GM21381 (cell line): Measurements from ENCODE around the gene ZNF518B.

Source experiments
- ATAC-seq: cut with Tn5 transposase; IDR thresholded peaks from one replicate; pipeline ENCODE4 v1.9.1; 2021; ENCODE audit warnings: mild to moderate bottlenecking, moderate library complexity; ENCODE audit not compliant: unreplicated experiment

The ZNF518B gene

DNA sequence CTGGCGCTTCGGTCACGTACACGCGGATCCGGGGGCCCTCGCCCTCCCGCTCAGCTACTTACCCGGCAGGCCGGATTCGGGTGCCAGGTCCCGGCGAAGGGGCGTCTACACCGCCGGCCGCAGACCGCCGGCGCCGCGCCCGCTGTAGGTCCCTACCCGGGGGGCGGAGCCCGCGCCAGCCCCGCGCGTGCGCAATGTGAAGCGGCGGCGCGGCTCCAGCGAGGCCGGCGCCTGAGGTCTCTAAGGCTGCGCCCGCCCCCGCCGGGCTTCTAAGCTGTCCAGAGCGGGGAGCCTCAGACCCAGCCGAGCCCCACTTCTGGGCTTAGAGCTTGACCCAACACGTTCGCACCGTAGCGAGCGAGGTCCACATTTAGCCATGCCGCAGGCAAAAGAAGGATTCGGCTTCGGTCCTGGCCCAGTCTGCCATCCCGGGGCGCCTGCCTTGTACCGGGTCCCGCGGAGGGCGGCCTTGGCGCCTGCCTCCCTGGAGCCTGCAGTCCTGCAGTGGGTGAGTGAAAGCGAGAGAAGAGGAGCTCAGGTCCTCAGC, at the start of gene ZNF518B:
Gene ZNF518B, minus strand, starts transcription at position 172 of the 547 bp plus-strand sequence. CDS start 11,098 bp downstream, outside the sequence.
- ATAC-seq = peak; percentile 72

- ATAC-seq = no peak
Measured at GRCh38 chr4:10506077-10506476, 48.9 kb upstream of the ZNF518B start.

GRCh38 chr4:10504570-10505179, 47.4 kb upstream of the ZNF518B start:
- ATAC-seq = no peak

- no peak for ATAC-seq
Measured at GRCh38 chr4:10502717-10503116, 45.5 kb upstream of the ZNF518B start.

DNA sequence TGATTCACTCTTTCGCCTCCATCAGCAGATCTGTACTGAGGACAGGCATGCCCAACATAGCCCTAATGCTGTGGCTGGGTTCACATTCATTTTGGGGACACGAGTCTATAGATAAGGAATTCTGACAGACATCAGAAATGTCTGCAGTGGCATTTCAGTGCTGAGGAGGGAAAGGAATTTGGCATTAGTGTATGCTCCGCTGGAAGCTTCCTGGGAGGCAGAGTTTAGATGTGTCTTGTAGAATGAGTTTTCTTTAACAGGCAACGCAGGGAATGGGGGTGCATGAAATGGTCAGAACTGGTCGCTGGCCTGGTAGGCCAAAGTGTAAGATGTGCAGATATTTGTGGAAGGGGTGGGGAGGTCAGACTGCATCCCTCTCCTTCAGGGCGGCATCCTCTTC, 43.5 kb upstream of the ZNF518B start:
- ATAC-seq = no peak

DNA sequence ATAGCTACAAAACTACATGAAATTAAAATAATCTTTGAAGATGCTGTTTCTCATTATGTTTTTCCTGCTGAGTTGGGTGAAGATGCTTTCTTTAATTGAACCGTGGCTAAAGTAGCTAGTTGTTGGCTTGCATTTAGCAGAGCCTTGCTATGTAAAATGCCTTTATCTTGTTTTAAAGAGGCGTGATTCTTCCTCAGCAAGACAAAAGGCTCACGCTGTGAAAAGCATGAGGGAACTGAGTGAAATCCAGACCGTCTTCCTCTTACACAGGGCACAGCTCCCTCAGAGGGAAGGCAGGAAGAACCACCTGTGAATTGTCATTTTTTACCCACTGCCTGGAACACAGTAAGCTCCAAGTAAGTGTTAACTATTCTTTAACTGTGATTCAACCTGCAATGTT, 39.0 kb upstream of the ZNF518B start:
- ATAC-seq = no peak

- no peak for ATAC-seq
Measured at GRCh38 chr4:10495651-10496050, 38.4 kb upstream of the ZNF518B start.

DNA sequence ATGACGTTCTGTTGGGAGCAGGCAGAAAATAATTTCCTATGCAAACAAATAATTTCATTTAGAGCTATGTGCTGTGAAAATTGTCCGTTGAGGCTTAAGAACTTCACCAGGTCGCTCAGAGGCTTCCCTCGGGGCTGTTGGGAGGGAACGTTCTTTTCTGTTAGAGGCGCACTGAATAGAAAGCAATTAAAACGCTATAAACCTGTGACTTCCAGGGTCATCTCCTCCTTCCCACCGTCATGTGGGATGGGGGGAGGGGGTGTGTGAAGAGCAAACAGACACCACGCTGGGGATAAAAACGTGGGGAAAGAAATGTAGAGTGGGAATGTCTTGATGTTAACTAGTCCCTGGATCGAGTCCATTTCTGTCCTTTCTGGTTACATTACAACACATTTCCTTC, 35.2 kb upstream of the ZNF518B start:
- ATAC-seq = no peak

- no peak for ATAC-seq
Measured at GRCh38 chr4:10491401-10491800, 34.2 kb upstream of the ZNF518B start.

- no peak for ATAC-seq
Measured at GRCh38 chr4:10490996-10491395, 33.8 kb upstream of the ZNF518B start.

DNA sequence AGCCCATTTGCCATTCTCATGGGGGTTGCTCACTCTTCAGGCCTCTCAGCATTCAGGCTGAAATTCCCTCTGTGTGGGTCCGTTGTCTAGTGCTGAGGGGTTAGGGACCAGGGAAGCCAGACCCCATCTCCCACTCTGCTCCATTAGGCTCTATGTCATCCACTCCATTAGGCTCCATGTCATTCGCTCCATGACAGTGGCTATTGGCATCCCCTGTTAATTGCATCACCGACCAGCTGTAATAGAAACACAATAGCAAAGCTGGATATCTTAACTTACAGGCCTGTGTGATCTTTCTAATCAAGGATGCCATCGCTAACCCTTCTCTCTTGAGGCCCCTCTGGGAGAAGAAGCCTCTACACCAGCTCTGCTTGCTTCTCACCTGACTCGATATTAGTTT, 25.7 kb upstream of the ZNF518B start:
- ATAC-seq = no peak

DNA sequence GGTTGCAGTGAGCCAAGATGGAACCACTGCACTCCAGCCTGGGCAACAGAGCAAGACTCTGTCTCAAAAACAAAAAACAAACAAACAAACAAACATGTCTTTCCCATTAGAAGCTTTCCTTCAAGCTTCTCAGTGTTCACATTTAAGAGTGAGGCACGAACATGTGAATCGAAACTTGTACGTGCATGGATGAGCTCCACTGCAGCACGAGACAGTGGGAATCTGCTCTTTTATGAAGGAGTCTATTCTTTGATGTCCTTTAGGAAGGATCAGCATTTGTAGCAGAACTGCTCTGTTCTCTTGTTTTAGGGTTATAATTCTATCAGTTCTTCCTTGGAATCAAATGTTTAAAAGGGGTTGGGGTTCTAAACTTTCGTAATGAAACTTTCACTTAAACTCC, 23.4 kb upstream of the ZNF518B start:
- no peak for ATAC-seq

DNA sequence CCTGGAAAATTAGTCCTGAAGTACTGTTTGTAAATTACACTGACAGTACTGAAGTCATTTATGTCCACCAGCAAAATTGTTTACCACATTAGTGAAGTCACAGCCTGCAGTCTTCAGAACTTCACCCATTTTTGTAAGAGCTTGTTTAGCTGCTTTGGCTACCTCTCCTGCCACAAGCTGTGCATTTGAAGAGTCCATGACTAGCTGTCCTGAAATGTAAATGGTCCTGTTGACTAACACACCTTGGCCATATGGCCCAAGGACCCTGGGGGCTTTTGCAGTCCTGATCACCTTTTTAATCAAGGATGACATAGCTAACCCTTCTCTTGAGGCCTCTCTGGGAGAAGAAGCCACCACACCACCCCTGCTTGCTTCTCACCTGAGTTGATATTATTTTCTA, 21.4 kb upstream of the ZNF518B start:
- no peak for ATAC-seq

GRCh38 chr4:10470505-10470904, 13.3 kb upstream of the ZNF518B start:
- no peak for ATAC-seq

DNA sequence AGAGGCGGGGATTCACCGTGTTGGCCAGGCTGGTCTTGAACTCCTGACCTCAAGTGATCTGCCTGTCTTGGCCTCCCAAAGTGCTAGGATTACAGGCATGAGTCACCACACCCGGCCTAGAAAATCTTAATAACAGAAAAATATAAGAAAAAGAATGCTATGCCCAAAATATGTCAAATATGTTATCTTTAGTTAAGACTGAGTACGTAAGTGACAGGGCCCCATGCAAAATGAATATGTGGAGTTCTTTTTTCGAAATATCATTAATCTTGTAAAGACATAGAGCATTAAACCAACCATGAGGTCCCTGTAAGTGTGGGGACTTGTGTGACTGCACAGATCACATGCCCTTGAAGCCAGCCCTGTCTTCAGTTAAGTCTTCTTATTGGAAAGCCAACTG, 8.9 kb upstream of the ZNF518B start:
- no peak for ATAC-seq

GRCh38 chr4:10462876-10463275, 5.7 kb upstream of the ZNF518B start:
- no peak for ATAC-seq

DNA sequence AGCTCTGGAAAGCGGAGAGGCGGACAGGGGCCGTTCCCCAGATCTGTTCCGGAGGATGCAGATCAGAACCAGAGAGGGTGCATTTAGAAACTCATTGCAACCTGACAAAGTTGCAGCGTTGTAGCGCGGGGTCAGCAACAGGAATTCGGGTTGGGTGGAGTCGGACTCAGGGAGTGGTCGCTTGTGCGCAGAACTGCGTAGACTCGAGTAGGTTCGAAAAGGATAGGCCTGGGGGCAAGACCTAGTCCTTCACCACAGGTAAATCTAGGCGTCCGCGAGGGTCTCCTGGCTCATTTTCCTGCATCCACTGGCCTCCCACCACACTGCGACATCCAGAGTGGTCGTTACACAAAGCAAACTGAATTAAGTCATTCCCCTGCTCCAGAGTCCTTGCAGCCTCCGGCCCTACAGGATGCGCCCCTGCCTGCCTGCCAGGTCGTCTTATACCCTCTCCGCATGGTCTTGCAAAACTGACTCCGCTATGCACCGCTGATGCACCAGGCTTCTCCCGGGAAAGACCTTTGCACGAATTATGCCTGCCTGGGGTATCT, 4.7 kb upstream of the ZNF518B start:
- ATAC-seq = no peak

DNA sequence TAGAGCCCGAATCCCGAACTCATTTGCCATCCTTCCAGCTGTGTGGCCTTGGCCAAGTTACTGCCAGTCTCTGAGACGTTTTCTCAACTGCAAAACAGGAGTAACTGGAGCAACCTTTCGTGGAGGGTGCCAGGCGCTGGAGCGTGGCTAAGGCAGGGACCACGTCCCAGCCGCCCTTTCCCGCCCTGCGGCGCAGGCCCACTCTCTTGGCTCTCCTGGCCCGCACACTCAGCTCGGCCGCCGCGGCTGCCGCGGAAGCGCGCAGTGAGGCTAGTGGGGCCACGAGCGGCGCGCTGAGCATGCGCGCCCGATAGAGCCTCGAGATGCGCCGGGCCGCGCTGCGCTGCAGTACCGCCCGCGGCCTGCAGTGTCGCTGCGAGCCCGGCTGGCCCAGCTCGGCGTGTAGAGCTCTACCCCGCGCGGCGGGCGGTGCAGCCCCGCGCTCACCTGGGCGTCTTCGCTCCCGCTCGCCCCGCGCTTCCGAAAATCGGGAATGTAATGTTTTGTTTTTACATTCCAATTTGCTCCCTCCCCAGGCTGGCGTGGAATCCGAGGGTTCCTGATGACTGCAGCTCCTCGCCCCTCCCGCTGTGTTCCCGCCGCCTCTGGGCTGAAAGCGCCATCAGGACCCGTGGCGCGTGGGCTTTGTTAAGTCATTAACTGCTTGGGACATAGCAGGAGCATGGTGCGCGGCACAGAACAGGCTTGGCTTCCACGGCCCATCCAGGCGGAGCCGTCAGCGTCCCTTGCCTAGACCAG, 4.0 kb upstream of the ZNF518B start:
- ATAC-seq = peak; percentile 66

GRCh38 chr4:10460313-10461047, 3.3 kb upstream of the ZNF518B start:
- no peak for ATAC-seq

DNA sequence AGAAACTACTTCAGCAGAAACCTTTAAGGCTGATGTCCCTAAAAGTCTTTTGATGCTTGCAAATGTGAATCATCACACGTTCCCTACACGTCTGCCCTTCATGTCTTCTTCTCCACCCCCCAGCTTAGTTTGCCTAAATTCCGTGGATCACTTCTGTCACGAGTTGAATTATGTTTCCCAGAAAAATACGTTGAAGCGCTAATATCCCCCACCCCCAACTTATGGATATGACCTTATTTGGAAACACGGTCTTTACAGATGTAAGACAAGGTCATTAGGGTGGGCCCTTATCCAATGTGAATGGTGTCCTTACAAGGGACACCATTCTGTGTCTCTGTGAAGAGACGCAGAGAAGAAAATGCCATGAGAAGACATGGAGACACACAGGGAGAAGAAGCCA, 2.1 kb upstream of the ZNF518B start:
- no peak for ATAC-seq

DNA sequence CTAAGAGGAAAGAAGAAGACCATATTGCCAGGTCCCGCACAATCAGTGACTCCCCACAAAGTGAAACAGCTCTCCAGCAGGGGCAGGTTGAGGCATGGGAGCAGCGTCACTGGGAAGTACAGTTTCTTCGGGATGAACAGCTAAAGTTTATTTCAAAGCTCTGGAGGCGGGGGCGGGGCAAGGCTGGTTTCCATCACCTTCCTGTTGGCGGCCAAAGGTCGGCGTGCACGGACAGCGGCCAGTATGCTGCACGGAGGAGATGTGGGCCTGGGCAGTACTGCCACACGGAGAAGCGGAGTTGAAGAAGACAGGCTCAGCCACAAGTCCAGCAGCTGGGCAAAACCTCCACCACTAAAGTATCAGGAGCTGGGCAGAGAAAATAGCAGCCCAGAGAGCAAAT, 951 bp upstream of the ZNF518B start:
- no peak for ATAC-seq
